SK-N-SH (cell line): ENCODE measurements around the gene TRIML1. TPM values are rescaled to one million over a fixed set of nuclear protein-coding genes. Genes with fewer than 3 reads are reported as not detected.

ENCODE experiments used
- CTCF ChIA-PET: fragments of 300-600, 350-600 bp; formaldehyde crosslinking; extraction: SDS; loops from one replicate; lab custom pipeline; 2021; lab: Yijun Ruan, JAX
- POLR2A ChIA-PET: fragments of 350-600 bp; sonication (Branson Sonifier 250); formaldehyde crosslinking; extraction: SDS; loops from one replicate; lab custom pipeline; 2020; ENCODE audit warnings: antibody characterized with exemption, inconsistent platforms; lab: Yijun Ruan, JAX
- DNase-seq: peaks from one replicate; pipeline ENCODE4 v3.0.0; 2012
- H2AFZ ChIP-seq: fragments of 200-600 bp; sonication (generic); 2 replicates; pipeline ENCODE4 v1.8.1; 2016; ENCODE audit warnings: antibody characterized with exemption, mild to moderate bottlenecking, low read depth
- H3F3A ChIP-seq: fragments of 200-600 bp; sonication (generic); replicated peaks from 2 replicates; pipeline ENCODE3; 2016; ENCODE audit warnings: antibody characterized with exemption, mild to moderate bottlenecking; ENCODE audit not compliant: insufficient read depth
- H3K27ac ChIP-seq, 2 experiments: fragments of 200-500 bp in 1 of 2; fragments of 200-600 bp in 1 of 2; sonication (Bioruptor generic) in 1 of 2; sonication (generic), shearing (Covaris generic) in 1 of 2; 2 replicates each; pipeline versions ENCODE4 v1.5.1 to v1.6.1; 2014 to 2016; ENCODE audit warnings: low read depth in 2 of 2, inconsistent platforms in 1 of 2, low read length in 1 of 2, mild to moderate bottlenecking in 1 of 2, mixed read lengths in 1 of 2
- H3K27me3 ChIP-seq: fragments of 200-600 bp; sonication (generic), shearing (Covaris generic); 2 replicates; pipeline ENCODE4 v1.6.1; 2016; ENCODE audit warnings: mixed run types; ENCODE audit not compliant: insufficient read depth
- H3K36me3 ChIP-seq, 2 experiments: fragments of 200-500 bp in 1 of 2; fragments of 200-600 bp in 1 of 2; sonication (Bioruptor generic) in 1 of 2; sonication (generic) in 1 of 2; replicated peaks in 1 of 2; 2 replicates each; pipeline versions ENCODE3 to v1.5.1; 2014 to 2016; ENCODE audit warnings: low read length in 1 of 2, mild to moderate bottlenecking in 1 of 2; ENCODE audit not compliant: insufficient read depth in 2 of 2, control insufficient read depth in 1 of 2
- H3K4me1 ChIP-seq, 2 experiments: fragments of 200-500 bp in 1 of 2; fragments of 200-600 bp in 1 of 2; sonication (Bioruptor generic) in 1 of 2; sonication (generic), shearing (Covaris generic) in 1 of 2; 2 replicates each; pipeline versions ENCODE4 v1.5.1 to v1.6.1; 2014 to 2016; ENCODE audit warnings: low read depth in 1 of 2, low read length in 1 of 2, mixed run types in 1 of 2; ENCODE audit not compliant: insufficient read depth in 2 of 2, control insufficient read depth in 1 of 2
- H3K4me2 ChIP-seq: fragments of 200-600 bp; sonication (generic), shearing (Covaris generic); 2 replicates; pipeline ENCODE4 v1.6.1; 2017; ENCODE audit warnings: mixed run types
- H3K4me3 ChIP-seq, 2 experiments: fragments of 200-500 bp in 1 of 2; fragments of 200-600 bp in 1 of 2; sonication (Bioruptor generic) in 1 of 2; sonication (generic), shearing (Covaris generic) in 1 of 2; 2 replicates each; pipeline versions ENCODE4 v1.5.1 to v1.8.1; 2014 to 2016; ENCODE audit warnings: low read depth in 2 of 2, inconsistent platforms in 1 of 2, low read length in 1 of 2, mild to moderate bottlenecking in 1 of 2, mixed read lengths in 1 of 2, moderate library complexity in 1 of 2
- H3K79me2 ChIP-seq: fragments of 200-600 bp; sonication (generic); 2 replicates; pipeline ENCODE4 v1.8.1; 2017; ENCODE audit warnings: mild to moderate bottlenecking; ENCODE audit not compliant: insufficient read depth
- H3K9ac ChIP-seq: fragments of 200-600 bp; sonication (generic); 2 replicates; pipeline ENCODE4 v1.6.1; 2017; ENCODE audit warnings: mixed run types
- H3K9me2 ChIP-seq: fragments of 200-600 bp; sonication (generic); 2 replicates; pipeline ENCODE4 v1.6.1; 2017; ENCODE audit warnings: mixed run types
- H3K9me3 ChIP-seq: fragments of 200-600 bp; sonication (generic); 2 replicates; pipeline ENCODE4 v1.6.1; 2017; ENCODE audit warnings: mixed run types, mild to moderate bottlenecking, moderate library complexity
- H4K20me1 ChIP-seq: fragments of 200-600 bp; sonication (generic); 2 replicates; pipeline ENCODE4 v1.6.1; 2017; ENCODE audit warnings: mild to moderate bottlenecking, mixed run types; ENCODE audit not compliant: insufficient read depth
- ELF1 ChIP-seq: IDR thresholded peaks from 2 replicates; pipeline ENCODE4 v1.4.0; 2012
- EP300 ChIP-seq, 2 experiments: IDR thresholded peaks; 2 replicates each; pipeline versions ENCODE4 v1.4.0 to v1.6.1; 2012; ENCODE audit warnings: borderline replicate concordance in 1 of 2, low read depth in 1 of 2, low read length in 1 of 2
- FOXJ3 ChIP-seq: sonication (generic); formaldehyde crosslinking; IDR thresholded peaks from 2 replicates; pipeline ENCODE4 v1.5.1; 2020; ENCODE audit warnings: mild to moderate bottlenecking, missing genetic modification reagents
- FOXM1 ChIP-seq: IDR thresholded peaks from 2 replicates; pipeline ENCODE4 v1.4.0; 2012; ENCODE audit warnings: low read depth, mild to moderate bottlenecking
- JUND ChIP-seq: IDR thresholded peaks from 2 replicates; pipeline ENCODE4 v1.4.0; 2012
- MEF2A ChIP-seq: IDR thresholded peaks from 2 replicates; pipeline ENCODE4 v1.4.0; 2012; ENCODE audit warnings: low read depth, borderline replicate concordance
- MXI1 ChIP-seq: IDR thresholded peaks from 2 replicates; pipeline ENCODE4 v1.6.1; 2012; ENCODE audit warnings: mild to moderate bottlenecking, low read depth, low read length, improper control_type of control experiment
- NRF1 ChIP-seq: IDR thresholded peaks from 2 replicates; pipeline ENCODE4 v1.6.1; 2012; ENCODE audit warnings: low read depth, mild to moderate bottlenecking, low read length
- POLR2AphosphoS5 ChIP-seq: IDR thresholded peaks from 2 replicates; pipeline ENCODE4 v1.6.1; 2012; ENCODE audit warnings: low read depth, low read length
- RAD21 ChIP-seq: IDR thresholded peaks from 2 replicates; pipeline ENCODE4 v1.6.1; 2012; ENCODE audit warnings: mild to moderate bottlenecking, low read length
- SIN3A ChIP-seq: IDR thresholded peaks from 2 replicates; pipeline ENCODE4 v1.6.1; 2012; ENCODE audit warnings: low read depth, mild to moderate bottlenecking, low read length, moderate library complexity, borderline replicate concordance
- TCF12 ChIP-seq: IDR thresholded peaks from 2 replicates; pipeline ENCODE4 v1.4.0; 2012
- USF2 ChIP-seq: fragments of 150-350 bp; IDR thresholded peaks from 2 replicates; pipeline ENCODE4 v1.6.1; 2017; ENCODE audit warnings: antibody characterized with exemption, low read length, low read depth, borderline replicate concordance
- WGBS: methylation state at CpG from one replicate; pipeline ENCODE4 v1.1.6; 2017; ENCODE audit warnings: low lambda C conversion rate; 5-methylcytosine and 5-hydroxymethylcytosine counted together
- polyA plus RNA-seq, 3 experiments: library from polyadenylated mRNA; depleted of rRNA; stranded (reverse); fragments of >200 nt; gene quantifications; 2 replicates each; pipeline ENCODE4 v1.2.3, GENCODE V29; 2012
- TF ChIP-seq, protein P1 (sequence below): IDR thresholded peaks from 2 replicates; pipeline ENCODE4 v1.4.0; 2012; ENCODE audit warnings: low read depth, borderline replicate concordance

The TRIML1 gene
- polyA plus RNA-seq, 1 of the 3 experiments (the other 2 are of a cell fraction): not detected

GRCh38 chr4:188147176-188147575 lies 7.9 kb downstream of the TRIML1 start:
- Histone ChIP-seq H3K27ac (no peak overlapping the region), H3K79me2 (no peaks in the 10 kb centered on the region), H3K4me3 (no peak overlapping the region), H3K9me3 (no peaks in the 10 kb centered on the region), H3K9ac (no peak overlapping the region), H2AFZ (no peak overlapping the region), H4K20me1 (no peaks in the 10 kb centered on the region), H3K9me2 (no peaks in the 10 kb centered on the region), H3K4me2 (no peak overlapping the region), H3K36me3 (no peaks in the 10 kb centered on the region), H3F3A (no peaks in the 10 kb centered on the region), H3K27me3 (no peaks in the 10 kb centered on the region), H3K4me1 (no peaks in the 10 kb centered on the region)
- CTCF ChIA-PET: no interaction called here
- DNase-seq: no peak
- TF ChIP-seq NRF1: no peak
- no peak for TF ChIP-seq FOXM1
- TF ChIP-seq USF2: no peak
- POLR2A ChIA-PET: no interaction called here
- WGBS: 41% methylated on average over 11 of the region's 11 CpGs

- POLR2A ChIA-PET: no interaction called here
- DNase-seq: no peak
- Histone ChIP-seq H3K36me3 (no peaks in the 10 kb centered on the region), H4K20me1 (no peaks in the 10 kb centered on the region), H3K4me3 (no peak overlapping the region), H3K9me2 (no peaks in the 10 kb centered on the region), H3K9ac (no peak overlapping the region), H3K4me1 (no peaks in the 10 kb centered on the region), H3K79me2 (no peaks in the 10 kb centered on the region), H3F3A (no peaks in the 10 kb centered on the region), H2AFZ (no peak overlapping the region), H3K27me3 (no peaks in the 10 kb centered on the region), H3K9me3 (no peaks in the 10 kb centered on the region), H3K27ac (no peak overlapping the region), H3K4me2 (no peak overlapping the region)
- WGBS: 57% methylated on average over 6 of the region's 6 CpGs
- TF ChIP-seq, protein P1, sequence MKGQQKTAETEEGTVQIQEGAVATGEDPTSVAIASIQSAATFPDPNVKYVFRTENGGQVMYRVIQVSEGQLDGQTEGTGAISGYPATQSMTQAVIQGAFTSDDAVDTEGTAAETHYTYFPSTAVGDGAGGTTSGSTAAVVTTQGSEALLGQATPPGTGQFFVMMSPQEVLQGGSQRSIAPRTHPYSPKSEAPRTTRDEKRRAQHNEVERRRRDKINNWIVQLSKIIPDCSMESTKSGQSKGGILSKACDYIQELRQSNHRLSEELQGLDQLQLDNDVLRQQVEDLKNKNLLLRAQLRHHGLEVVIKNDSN: no peak
- TF ChIP-seq RAD21 (no peak), FOXM1 (no peak), SIN3A (no peak), NRF1 (no peak), MXI1 (no peak), POLR2AphosphoS5 (no peak), TCF12 (no peak), JUND (no peak), FOXJ3 (CRISPR knock-in tag) (no peak), EP300 (IDR thresholded peaks at IDR 0.05; ENCODE audit: borderline replicate concordance in 1 of 2, low read depth in 1 of 2, low read length in 1 of 2) (no peak), MEF2A (no peak), ELF1 (no peak)
- CTCF ChIA-PET: no interaction called here
Observed at GRCh38 chr4:188147776-188148175, 8.5 kb downstream of the TRIML1 start.
